Left ventricle myocardium inferior (tissue), 1 donor: Measurements from ENCODE around the gene NKD1. TPM values are rescaled to one million over a fixed set of nuclear protein-coding genes. Genes with fewer than 3 reads are reported as not detected.
A peak's percentile ranks its signal among the peaks of the same experiment; 100 is the strongest.

Source experiments
- DNase-seq: peaks from one replicate; pipeline ENCODE4 v3.0.0-alpha.2; 2020
- H3K27ac ChIP-seq: fragments of 200-600 bp; replicated peaks from 2 replicates; pipeline ENCODE4 v1.8.0; 2021
- H3K27me3 ChIP-seq: fragments of 200-600 bp; 2 replicates; pipeline ENCODE4 v1.8.0; 2021; ENCODE audit warnings: low read depth
- H3K36me3 ChIP-seq: fragments of 200-600 bp; 2 replicates; pipeline ENCODE4 v1.8.0; 2021
- H3K4me1 ChIP-seq: fragments of 200-600 bp; 2 replicates; pipeline ENCODE4 v1.8.0; 2021
- H3K4me3 ChIP-seq: fragments of 200-600 bp; 2 replicates; pipeline ENCODE4 v1.8.0; 2021; ENCODE audit warnings: mild to moderate bottlenecking, moderate library complexity
- H3K9me3 ChIP-seq: fragments of 200-600 bp; replicated peaks from 2 replicates; pipeline ENCODE4 v1.8.0; 2021
- intact Hi-C: fragments of 100-400 bp; cut with micrococcal nuclease; formaldehyde crosslinking; loops from one replicate; pipeline ENCODE4 v1.11.0; 2022
- total RNA-seq: library from RNA; stranded (reverse); fragmentation: NEBNext Ultra II Directional; extraction: Animal tissue kit (Norgen Biotek cat#: 25700); gene quantifications from one replicate; pipeline ENCODE4 v1.2.1, GENCODE V29; 2021
- TF ChIP-seq, protein P1 (sequence below): fragments of 200-600 bp; IDR thresholded peaks from 2 replicates; pipeline ENCODE4 v1.8.0; 2021; ENCODE audit warnings: antibody characterized with exemption, mild to moderate bottlenecking, borderline replicate concordance
- donor health status: DM: no; HTN: yes; CAD: no; lungs with severe emphysema.

The NKD1 gene
- total RNA-seq, 1 donor from 2014 or later: 1.5 TPM

DNA sequence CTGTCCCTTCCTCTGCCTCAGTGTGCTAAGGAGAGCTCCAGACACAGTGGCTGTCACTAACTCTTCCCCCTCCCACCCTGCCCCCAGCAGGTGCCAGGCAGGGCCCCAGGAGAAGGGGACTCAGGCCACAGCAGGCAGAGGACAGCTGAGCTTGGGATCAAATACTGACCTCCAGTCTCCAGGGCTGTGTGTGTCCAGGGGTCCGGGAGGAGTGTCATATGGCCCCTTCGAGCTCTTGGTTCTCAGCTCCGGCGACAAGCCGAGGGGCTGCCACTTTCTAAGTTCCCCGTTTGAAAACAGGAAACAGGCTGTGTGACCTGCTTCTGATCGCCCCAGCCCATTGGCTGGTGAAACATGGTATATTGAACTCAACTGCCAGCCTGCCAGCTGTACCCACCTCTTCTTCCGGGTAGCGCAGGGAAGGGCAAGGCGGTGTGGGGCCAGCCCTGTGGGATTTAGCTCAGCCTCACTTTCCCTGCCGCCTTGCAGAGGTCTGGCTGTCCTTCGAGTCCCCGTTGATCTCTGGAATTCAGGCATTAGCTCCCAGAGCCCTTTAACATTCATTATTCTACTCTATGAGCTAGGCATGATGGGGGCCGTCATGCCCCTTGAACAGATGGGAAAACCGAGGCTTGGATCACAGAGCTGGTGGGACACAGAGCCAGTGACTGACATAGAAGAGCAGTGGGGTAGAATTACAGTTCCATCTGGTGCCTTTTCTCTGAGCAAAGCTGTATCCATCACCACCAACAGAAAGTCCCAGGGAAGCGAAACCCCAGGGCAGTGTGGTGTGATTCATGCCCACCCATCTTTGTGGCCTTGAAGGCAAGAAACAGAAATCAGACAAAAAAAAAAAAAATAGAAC is 133.1 kb downstream of the NKD1 start, which contains the start of gene SNX20:
Gene SNX20, minus strand, starts transcription at position 292 of the 865 bp plus-strand sequence. CDS start 3,786 bp downstream, outside the sequence.
- no peaks in the 10 kb centered on the region for H3K36me3 ChIP-seq
- intact Hi-C loops: no loop called here
- H3K4me3 ChIP-seq: peak within 1 kb of the TSS; percentile 33
- H3K4me1 ChIP-seq: no peaks in the 10 kb centered on the region
- no peak within 1 kb of the TSS for H3K27ac ChIP-seq
- TF ChIP-seq, protein P1, sequence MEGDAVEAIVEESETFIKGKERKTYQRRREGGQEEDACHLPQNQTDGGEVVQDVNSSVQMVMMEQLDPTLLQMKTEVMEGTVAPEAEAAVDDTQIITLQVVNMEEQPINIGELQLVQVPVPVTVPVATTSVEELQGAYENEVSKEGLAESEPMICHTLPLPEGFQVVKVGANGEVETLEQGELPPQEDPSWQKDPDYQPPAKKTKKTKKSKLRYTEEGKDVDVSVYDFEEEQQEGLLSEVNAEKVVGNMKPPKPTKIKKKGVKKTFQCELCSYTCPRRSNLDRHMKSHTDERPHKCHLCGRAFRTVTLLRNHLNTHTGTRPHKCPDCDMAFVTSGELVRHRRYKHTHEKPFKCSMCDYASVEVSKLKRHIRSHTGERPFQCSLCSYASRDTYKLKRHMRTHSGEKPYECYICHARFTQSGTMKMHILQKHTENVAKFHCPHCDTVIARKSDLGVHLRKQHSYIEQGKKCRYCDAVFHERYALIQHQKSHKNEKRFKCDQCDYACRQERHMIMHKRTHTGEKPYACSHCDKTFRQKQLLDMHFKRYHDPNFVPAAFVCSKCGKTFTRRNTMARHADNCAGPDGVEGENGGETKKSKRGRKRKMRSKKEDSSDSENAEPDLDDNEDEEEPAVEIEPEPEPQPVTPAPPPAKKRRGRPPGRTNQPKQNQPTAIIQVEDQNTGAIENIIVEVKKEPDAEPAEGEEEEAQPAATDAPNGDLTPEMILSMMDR: no peak
- H3K27me3 ChIP-seq: peaks cover 17% of the 10 kb centered on the region
- DNase-seq: peak; percentile 33
- no peaks in the 10 kb centered on the region for H3K9me3 ChIP-seq

DNA sequence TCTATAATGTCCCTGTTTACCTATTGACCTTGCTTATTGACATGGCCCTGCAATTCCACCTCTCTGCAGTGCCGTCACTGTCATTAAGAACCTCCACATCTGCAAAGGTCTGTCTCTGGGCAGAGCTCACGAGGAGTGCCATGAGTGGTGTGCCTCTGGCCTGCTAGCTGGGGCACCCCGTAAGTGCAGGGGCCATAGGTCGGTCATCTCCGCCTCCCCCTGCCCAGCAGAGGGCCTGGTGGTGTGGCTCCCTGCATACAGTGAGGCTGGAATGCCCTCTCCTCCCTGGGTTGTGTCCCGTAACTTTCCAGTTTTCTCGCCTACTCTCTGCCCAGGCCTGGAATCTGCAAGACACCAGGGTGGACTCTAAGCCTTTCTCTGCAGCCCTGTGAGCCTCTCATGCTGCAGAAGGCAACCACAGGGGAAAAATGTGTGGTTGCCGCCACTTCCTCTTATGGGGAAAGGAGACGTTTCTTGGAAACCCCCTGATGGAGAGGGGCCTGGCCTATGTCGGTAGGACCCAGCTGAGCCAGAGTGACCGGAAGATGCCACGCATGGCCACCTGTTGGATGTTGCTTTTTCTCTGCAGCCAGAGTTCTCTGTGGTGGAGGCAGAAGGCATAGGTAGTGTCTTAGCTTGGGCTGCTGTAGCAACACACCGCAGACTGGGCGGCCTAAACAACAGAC is 135.6 kb downstream of the NKD1 start:
- peaks cover 6% of the 10 kb centered on the region for H3K27me3 ChIP-seq
- TF ChIP-seq, protein P1: no peak
- H3K9me3 ChIP-seq: no peaks in the 10 kb centered on the region
- H3K27ac ChIP-seq: no peak overlapping the region
- H3K4me1 ChIP-seq: peaks cover 6% of the 10 kb centered on the region
- intact Hi-C loops: no loop called here
- H3K36me3 ChIP-seq: no peaks in the 10 kb centered on the region
- no peak for DNase-seq
- no peak overlapping the region for H3K4me3 ChIP-seq

DNA sequence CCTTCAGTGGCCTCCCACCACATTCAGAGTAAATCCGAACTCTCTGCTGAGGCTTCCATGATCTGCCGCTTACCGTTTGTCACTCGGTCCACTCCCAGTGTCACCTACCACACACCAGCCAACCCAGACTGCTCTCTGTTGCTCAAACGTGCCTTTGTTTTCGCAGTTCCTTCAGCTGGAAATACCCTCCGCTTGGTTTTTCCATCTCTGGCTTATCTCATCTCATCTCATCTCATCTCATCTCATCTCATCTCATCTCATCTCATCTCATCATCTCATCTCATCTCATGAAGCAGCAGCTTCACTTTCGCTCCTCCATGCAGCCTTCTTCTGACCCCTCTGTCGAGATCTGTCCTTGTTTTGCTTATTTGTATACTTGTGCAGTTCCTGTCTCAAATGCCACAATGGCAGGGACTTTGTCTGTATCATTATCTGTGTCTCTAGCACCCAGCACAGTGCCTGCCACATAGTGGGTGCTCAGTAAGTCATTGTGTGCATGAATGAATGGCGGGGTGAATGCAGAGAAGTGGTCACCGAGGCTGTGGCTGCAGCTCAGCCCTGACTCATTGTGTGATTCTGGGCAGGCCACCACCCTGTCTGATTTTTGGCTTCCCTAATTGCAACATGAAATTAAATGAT is 136.7 kb downstream of the NKD1 start:
- Histone ChIP-seq H3K9me3 (no peaks in the 10 kb centered on the region), H3K36me3 (no peaks in the 10 kb centered on the region), H3K4me1 (peaks cover 6% of the 10 kb centered on the region), H3K4me3 (no peak overlapping the region), H3K27me3 (peaks cover 6% of the 10 kb centered on the region), H3K27ac (no peak overlapping the region)
- intact Hi-C loops: no loop called here
- TF ChIP-seq, protein P1: no peak
- no peak for DNase-seq

DNA sequence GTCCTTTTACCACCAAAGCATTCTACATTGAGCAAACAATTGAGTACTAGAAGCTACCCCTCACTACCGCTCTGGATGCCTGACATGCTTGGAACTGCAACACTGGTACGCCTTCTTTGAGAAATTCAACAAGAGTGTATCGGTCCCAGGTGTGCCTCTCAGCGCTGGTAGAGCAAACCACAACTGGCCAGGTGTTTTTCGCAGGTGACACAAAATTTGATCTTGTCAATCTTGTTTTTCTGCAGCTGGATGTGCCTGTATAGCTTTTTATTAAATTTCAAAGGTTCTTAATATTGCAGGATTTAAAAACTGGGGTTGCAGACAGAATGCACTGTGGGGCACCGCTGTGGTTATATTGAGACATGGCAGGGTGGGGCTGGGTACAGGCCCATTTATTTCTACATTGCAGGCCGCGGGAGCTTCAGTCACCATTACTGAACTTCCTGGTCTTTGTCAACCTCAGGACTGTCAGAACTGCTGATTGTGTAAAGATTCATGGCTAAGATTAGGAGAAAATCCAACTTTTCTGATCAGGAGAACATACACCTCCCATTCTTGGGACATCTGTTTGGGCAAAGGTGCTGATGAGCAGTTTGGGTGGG is 137.4 kb downstream of the NKD1 start:
- H3K4me3 ChIP-seq: no peak overlapping the region
- no peaks in the 10 kb centered on the region for H3K9me3 ChIP-seq
- TF ChIP-seq, protein P1: no peak
- H3K4me1 ChIP-seq: peaks cover 6% of the 10 kb centered on the region
- intact Hi-C loops: no loop called here
- DNase-seq: no peak
- H3K27me3 ChIP-seq: peaks cover 6% of the 10 kb centered on the region
- no peaks in the 10 kb centered on the region for H3K36me3 ChIP-seq
- no peak overlapping the region for H3K27ac ChIP-seq

DNA sequence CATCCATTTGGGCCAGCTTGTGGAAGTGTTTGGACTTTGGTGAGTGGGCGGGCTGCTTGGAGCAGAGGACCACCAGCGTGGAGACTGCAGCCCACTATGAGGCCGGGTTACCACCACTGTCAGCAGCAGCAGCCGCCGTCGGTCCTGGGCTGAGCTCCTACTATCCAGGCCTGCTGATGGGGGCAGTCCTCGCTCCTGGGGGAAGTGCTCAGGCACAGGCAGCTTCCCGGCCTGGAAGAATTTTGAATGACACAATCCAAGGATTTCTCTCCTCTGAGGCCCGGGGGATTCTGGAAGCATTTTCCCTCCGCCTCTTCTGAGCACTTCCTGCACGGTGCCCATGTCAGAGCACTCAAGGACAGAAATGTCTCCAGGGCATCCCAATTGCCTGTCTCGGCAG is 139.9 kb downstream of the NKD1 start:
- no peaks in the 10 kb centered on the region for H3K27me3 ChIP-seq
- no peaks in the 10 kb centered on the region for H3K9me3 ChIP-seq
- H3K27ac ChIP-seq: no peak overlapping the region
- no peaks in the 10 kb centered on the region for H3K36me3 ChIP-seq
- peaks cover 6% of the 10 kb centered on the region for H3K4me1 ChIP-seq
- intact Hi-C loops: no loop called here
- TF ChIP-seq, protein P1: no peak
- DNase-seq: no peak
- no peak overlapping the region for H3K4me3 ChIP-seq
